PC-3 (cell line): Measurements from ENCODE around the gene IBA57. TPM values are rescaled to one million over a fixed set of nuclear protein-coding genes. Genes with fewer than 3 reads are reported as not detected.

Experiments
- ATAC-seq: fragments of 200-7000 bp; cut with Tn5 transposase; 2 replicates; pipeline ENCODE4 v1.9.1; 2020; ENCODE audit warnings: mild to moderate bottlenecking, moderate library complexity
- BruUV-seq: library from RNA; stranded (reverse); fragments of 400-500 nt; replicated peaks from 2 replicates; lab custom pipeline; 2021; lab: Mats Ljungman, UMichigan
- CTCF ChIA-PET: fragments of 300-600 bp; sonication (Branson Sonifier 250); formaldehyde crosslinking; loops from one replicate; lab custom pipeline; 2022; ENCODE audit warnings: antibody characterized with exemption; lab: Charles Lee
- POLR2A ChIA-PET: fragments of 300-600 bp; sonication (Branson Sonifier 250); formaldehyde crosslinking; loops from one replicate; lab custom pipeline; 2022; ENCODE audit warnings: antibody characterized with exemption; ENCODE audit not compliant: unreplicated experiment; lab: Charles Lee
- DNase-seq: peaks from one replicate; pipeline ENCODE4 v3.0.0-alpha.2; 2015
- H2AFZ ChIP-seq: fragments of 300-600 bp; sonication (generic); 2 replicates; pipeline ENCODE4 v1.6.0; 2016; ENCODE audit warnings: antibody characterized with exemption, low read length
- H3F3A ChIP-seq: fragments of 300-600 bp; sonication (generic); one replicate; pipeline ENCODE4 v1.6.0; 2017; ENCODE audit warnings: antibody characterized with exemption, low read length, control low read depth, mild to moderate bottlenecking; ENCODE audit not compliant: unreplicated experiment
- H3K27ac ChIP-seq: fragments of 300-600 bp; sonication (generic); 2 replicates; pipeline ENCODE4 v1.5.1; 2016; ENCODE audit warnings: mild to moderate bottlenecking, low read length
- H3K27me3 ChIP-seq: fragments of 300-600 bp; sonication (generic); 2 replicates; pipeline ENCODE4 v1.6.1; 2016; ENCODE audit warnings: low read length, mixed read lengths
- H3K36me3 ChIP-seq: fragments of 300-600 bp; sonication (generic); 2 replicates; pipeline ENCODE4 v1.6.1; 2016; ENCODE audit warnings: low read depth, mixed run types, low read length, mixed read lengths
- H3K4me1 ChIP-seq: fragments of 300-600 bp; sonication (generic); 2 replicates; pipeline ENCODE4 v1.5.1; 2016; ENCODE audit warnings: low read length; ENCODE audit not compliant: insufficient read depth
- H3K4me2 ChIP-seq: fragments of 300-600 bp; sonication (generic); 2 replicates; pipeline ENCODE4 v1.6.0; 2016; ENCODE audit warnings: low read length
- H3K4me3 ChIP-seq: fragments of 300-600 bp; sonication (generic); 2 replicates; pipeline ENCODE4 v1.5.1; 2016; ENCODE audit warnings: mild to moderate bottlenecking, low read length, mixed read lengths
- H3K79me2 ChIP-seq: fragments of 300-600 bp; sonication (generic); 2 replicates; pipeline ENCODE4 v1.6.1; 2017; ENCODE audit warnings: low read length, mixed read lengths
- H3K9ac ChIP-seq: fragments of 300-600 bp; sonication (generic); 2 replicates; pipeline ENCODE4 v1.6.0; 2016; ENCODE audit warnings: mild to moderate bottlenecking, low read length
- H3K9me2 ChIP-seq: fragments of 300-600 bp; sonication (generic); replicated peaks from 2 replicates; pipeline ENCODE4 v1.6.1; 2016; ENCODE audit warnings: mixed run types, low read length, mixed read lengths
- H3K9me3 ChIP-seq: fragments of 300-600 bp; sonication (generic); 2 replicates; pipeline ENCODE4 v1.6.1; 2016; ENCODE audit warnings: low read length, mixed read lengths
- H4K20me1 ChIP-seq: fragments of 300-600 bp; sonication (generic); 2 replicates; pipeline ENCODE4 v1.6.1; 2016; ENCODE audit warnings: low read length, mixed read lengths
- EZH2 ChIP-seq: fragments of 300-600 bp; sonication (generic); IDR thresholded peaks from one replicate; pipeline ENCODE4 v1.6.1; 2017; ENCODE audit warnings: antibody characterized with exemption, mild to moderate bottlenecking, low read length; ENCODE audit not compliant: unreplicated experiment
- EZH2phosphoT487 ChIP-seq: fragments of 300-600 bp; sonication (generic); IDR thresholded peaks from 2 replicates; pipeline ENCODE4 v1.6.1; 2018; ENCODE audit warnings: mild to moderate bottlenecking, antibody characterized with exemption, low read length, borderline replicate concordance
- intact Hi-C: fragments of 100-400 bp; cut with micrococcal nuclease; formaldehyde crosslinking; loops from 2 replicates; pipeline ENCODE4 v1.9.0; 2023
- total RNA-seq: library from RNA; depleted of rRNA; stranded (reverse); fragments of >200 nt; gene quantifications from 2 replicates; pipeline ENCODE4 v1.2.3, GENCODE V29; 2014
- TF ChIP-seq, protein P1 (sequence below): fragments of 300-600 bp; sonication (generic); conservative IDR thresholded peaks from 2 replicates; pipeline ENCODE4 v1.5.1; 2017; ENCODE audit warnings: antibody characterized with exemption, low read depth, mild to moderate bottlenecking, low read length

IBA57 gene
- total RNA-seq, 1 experiment from 2014 or later, result 18.3 TPM

- no peak for ATAC-seq
- CTCF ChIA-PET, result no interaction called here
These were observed 3.7 kb downstream of the IBA57 start for GRCh38 chr1:228169345-228169744.

DNA sequence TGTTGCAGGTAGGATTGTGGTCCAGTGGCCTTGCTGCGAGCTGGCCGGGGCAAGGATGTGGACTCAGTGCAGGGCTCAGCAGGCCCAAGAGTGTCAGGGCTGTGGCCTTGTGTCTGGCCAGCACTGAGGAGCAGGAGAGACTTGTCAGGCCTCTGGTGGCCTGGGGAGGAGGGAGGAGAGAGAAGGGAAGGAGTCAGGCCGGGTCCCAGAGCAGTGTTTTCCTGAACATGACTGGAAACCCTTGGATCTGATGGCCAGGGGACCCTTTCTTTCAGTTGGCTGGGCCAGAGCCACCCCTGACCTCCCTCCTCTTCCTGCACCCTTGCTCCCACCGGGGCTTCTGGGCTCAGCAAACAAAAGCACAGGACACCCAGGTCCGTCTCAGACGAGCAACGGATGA, 5.1 kb downstream of the IBA57 start:
- no peak overlapping the region for H2AFZ ChIP-seq
- H3K79me2 ChIP-seq, result peaks cover 32% of the 10 kb centered on the region
- no peak for ATAC-seq
- no peaks in the 10 kb centered on the region for H3K36me3 ChIP-seq
- peaks cover 4% of the 10 kb centered on the region; the same call in 1 of the 2 replicates for H4K20me1 ChIP-seq
- no peaks in the 10 kb centered on the region for H3K9me2 ChIP-seq
- ChIA-PET POLR2A (no interaction called here), CTCF (no interaction called here)
- no peak overlapping the region for H3K27ac ChIP-seq
- BruUV-seq, result no TSS peak
- no peaks in the 10 kb centered on the region for H3F3A ChIP-seq
- peaks cover 16% of the 10 kb centered on the region for H3K4me1 ChIP-seq
- no peak for DNase-seq
- H3K27me3 ChIP-seq, result no peaks in the 10 kb centered on the region
- no peak for TF ChIP-seq EZH2
- TF ChIP-seq, protein P1, sequence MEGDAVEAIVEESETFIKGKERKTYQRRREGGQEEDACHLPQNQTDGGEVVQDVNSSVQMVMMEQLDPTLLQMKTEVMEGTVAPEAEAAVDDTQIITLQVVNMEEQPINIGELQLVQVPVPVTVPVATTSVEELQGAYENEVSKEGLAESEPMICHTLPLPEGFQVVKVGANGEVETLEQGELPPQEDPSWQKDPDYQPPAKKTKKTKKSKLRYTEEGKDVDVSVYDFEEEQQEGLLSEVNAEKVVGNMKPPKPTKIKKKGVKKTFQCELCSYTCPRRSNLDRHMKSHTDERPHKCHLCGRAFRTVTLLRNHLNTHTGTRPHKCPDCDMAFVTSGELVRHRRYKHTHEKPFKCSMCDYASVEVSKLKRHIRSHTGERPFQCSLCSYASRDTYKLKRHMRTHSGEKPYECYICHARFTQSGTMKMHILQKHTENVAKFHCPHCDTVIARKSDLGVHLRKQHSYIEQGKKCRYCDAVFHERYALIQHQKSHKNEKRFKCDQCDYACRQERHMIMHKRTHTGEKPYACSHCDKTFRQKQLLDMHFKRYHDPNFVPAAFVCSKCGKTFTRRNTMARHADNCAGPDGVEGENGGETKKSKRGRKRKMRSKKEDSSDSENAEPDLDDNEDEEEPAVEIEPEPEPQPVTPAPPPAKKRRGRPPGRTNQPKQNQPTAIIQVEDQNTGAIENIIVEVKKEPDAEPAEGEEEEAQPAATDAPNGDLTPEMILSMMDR, result no peak
- no peak for TF ChIP-seq EZH2phosphoT487
- intact Hi-C loops, result no loop called here
- H3K9me3 ChIP-seq, result no peaks in the 10 kb centered on the region
- H3K4me2 ChIP-seq, result no peak overlapping the region
- H3K4me3 ChIP-seq, result no peak overlapping the region
- no peak overlapping the region for H3K9ac ChIP-seq

More at GRCh38 chr1:228169345-228169744, 3.7 kb downstream of the IBA57 start:
- no peak overlapping the region for H3K4me3 ChIP-seq
- H4K20me1 ChIP-seq, result no peaks in the 10 kb centered on the region
- no peaks in the 10 kb centered on the region for H3K27me3 ChIP-seq
- no TSS peak for BruUV-seq
- H3K9ac ChIP-seq, result no peak overlapping the region
- H3K4me1 ChIP-seq, result peaks cover 24% of the 10 kb centered on the region
- no peak overlapping the region for H3K4me2 ChIP-seq
- H3K36me3 ChIP-seq, result no peaks in the 10 kb centered on the region
- DNase-seq, result no peak
- no peaks in the 10 kb centered on the region for H3K9me2 ChIP-seq
- intact Hi-C loops, result loop anchor here (5.0 to 10.0 kb wide), 3 partner anchors 288 to 1982 kb away; partner anchors contain the start of gene ACBD3
- POLR2A ChIA-PET, result no interaction called here
- TF ChIP-seq EZH2phosphoT487, result no peak
- no peak for TF ChIP-seq EZH2
- TF ChIP-seq, protein P1, result no peak
- no peak overlapping the region for H2AFZ ChIP-seq
- no peak overlapping the region for H3K27ac ChIP-seq
- no peaks in the 10 kb centered on the region for H3F3A ChIP-seq
- H3K79me2 ChIP-seq, result peaks cover 32% of the 10 kb centered on the region
- no peaks in the 10 kb centered on the region for H3K9me3 ChIP-seq

- no peaks in the 10 kb centered on the region for H3K9me2 ChIP-seq
- peaks cover 32% of the 10 kb centered on the region for H3K79me2 ChIP-seq
- no peak for DNase-seq
- no peaks in the 10 kb centered on the region for H3K9me3 ChIP-seq
- ChIA-PET POLR2A (no interaction called here), CTCF (no interaction called here)
- peaks cover 14% of the 10 kb centered on the region for H3K4me1 ChIP-seq
- H3K4me2 ChIP-seq, result no peak overlapping the region
- H4K20me1 ChIP-seq, result peaks cover 4% of the 10 kb centered on the region; the same call in 1 of the 2 replicates
- no peaks in the 10 kb centered on the region for H3K36me3 ChIP-seq
- intact Hi-C loops, result no loop called here
- H3K27me3 ChIP-seq, result no peaks in the 10 kb centered on the region
- no peak for TF ChIP-seq EZH2phosphoT487
- TF ChIP-seq, protein P1, result no peak
- no peak for TF ChIP-seq EZH2
- no peak overlapping the region for H3K27ac ChIP-seq
- H3K9ac ChIP-seq, result no peak overlapping the region
- H2AFZ ChIP-seq, result no peak overlapping the region
- H3F3A ChIP-seq, result no peaks in the 10 kb centered on the region
- no peak for ATAC-seq
- H3K4me3 ChIP-seq, result no peak overlapping the region
- no TSS peak for BruUV-seq
These were observed 5.8 kb downstream of the IBA57 start for GRCh38 chr1:228171221-228171891.
